Upper lobe of left lung (tissue), 6 donors: ENCODE measurements around the gene RB1. TPM values are rescaled to one million over a fixed set of nuclear protein-coding genes. Genes with fewer than 3 reads are reported as not detected.

ENCODE experiments used
- ATAC-seq, 2 donors: fragments of 200-7000 bp; cut with Tn5 transposase; one replicate each; pipeline ENCODE4 v1.9.1; 2022; ENCODE audit warnings: mild to moderate bottlenecking in 2 of 2, moderate library complexity in 2 of 2; ENCODE audit not compliant: low FRiP score in 2 of 2
- DNase-seq, 2 donors: peaks; one replicate each; pipeline ENCODE4 v3.0.0-alpha.2; 2019 to 2020
- H3K27ac ChIP-seq, 4 donors: fragments of 200-600 bp; sonication (generic); one replicate each; pipeline ENCODE4 v1.5.1; 2016 to 2019
- H3K27me3 ChIP-seq, 4 donors: fragments of 200-600 bp; sonication (generic); one replicate each; pipeline ENCODE4 v1.5.1; 2017 to 2019
- H3K36me3 ChIP-seq, 4 donors: fragments of 200-600 bp; sonication (generic); one replicate each; pipeline ENCODE4 v1.5.1; 2016 to 2019
- H3K4me1 ChIP-seq, 4 donors: fragments of 200-600 bp; sonication (generic); one replicate each; pipeline ENCODE4 v1.5.1; 2018 to 2019
- H3K4me3 ChIP-seq, 4 donors: fragments of 200-600 bp; sonication (generic); one replicate each; pipeline ENCODE4 v1.5.1; 2017 to 2019; ENCODE audit warnings: mild to moderate bottlenecking in 2 of 4, moderate library complexity in 1 of 4
- H3K9me3 ChIP-seq, 4 donors: fragments of 200-600 bp; sonication (generic); one replicate each; pipeline ENCODE4 v1.5.1; 2018 to 2019
- CTCF ChIP-seq, 6 experiments: fragments of 450-650 bp in 4 of 6; fragments of 200-600 bp in 2 of 6; sonication (generic) in 2 of 6; IDR thresholded peaks; one replicate each; pipeline ENCODE4 v1.5.1; 2016 to 2019; ENCODE audit warnings: antibody characterized with exemption in 6 of 6
- EP300 ChIP-seq, 4 donors: sonication (generic); formaldehyde crosslinking; IDR thresholded peaks; one replicate each; pipeline ENCODE4 v1.5.1; 2017; ENCODE audit warnings: antibody characterized with exemption in 4 of 4, control low read depth in 2 of 4
- POLR2A ChIP-seq, 4 donors: fragments of 450-650 bp; IDR thresholded peaks; one replicate each; pipeline ENCODE4 v1.5.1; 2016 to 2017; ENCODE audit warnings: antibody characterized with exemption in 4 of 4, mild to moderate bottlenecking in 2 of 4
- POLR2AphosphoS5 ChIP-seq, 2 donors: sonication (generic); formaldehyde crosslinking; IDR thresholded peaks; one replicate each; pipeline ENCODE4 v1.5.1; 2017; ENCODE audit warnings: antibody characterized with exemption in 2 of 2
- WGBS, 2 donors: methylation state at CpG; one replicate each; pipeline ENCODE4 v1.1.5; 2017 to 2018; 5-methylcytosine and 5-hydroxymethylcytosine counted together
- small RNA-seq, 4 donors: library from RNA; depleted of rRNA; stranded (forward); fragments of <200 nt; gene quantifications; one replicate each; pipeline ENCODE3, GENCODE V24; 2016
- total RNA-seq, 6 donors: library from RNA; depleted of rRNA in 4 of 6; stranded (reverse); fragments of >200 nt in 4 of 6; gene quantifications; one replicate each; pipeline versions ENCODE4 v1.1.0 to v1.2.1, GENCODE V29; 2016 to 2021
- donor health status: DM: no; HTN: no; CAD: no; lungs with moderate emphysema.
- donor health status: DM: no; HTN: yes; CAD: no; lungs with severe emphysema.

RB1 gene
- total RNA-seq, 6 donors from 2014 or later, result 20.2 to 46.6 (median 32.9) TPM

GRCh38 chr13:48530833-48531232 is 227.3 kb downstream of the RB1 start:
- no peaks in the 10 kb centered on the region for H3K36me3 ChIP-seq
- H3K27ac ChIP-seq, result peak overlapping the region in 1 of 4 donors; percentile 98

More at GRCh38 chr13:48530833-48531232, 227.3 kb downstream of the RB1 start:
- peaks cover 12 to 20% (median 16%) of the 10 kb centered on the region in 4 donors for H3K4me1 ChIP-seq
- no peak for ATAC-seq
- TF ChIP-seq CTCF (IDR thresholded peaks at IDR 0.05) (no peak), POLR2AphosphoS5 (IDR thresholded peaks at IDR 0.05) (no peak), EP300 (IDR thresholded peaks at IDR 0.05) (no peak), POLR2A (IDR thresholded peaks at IDR 0.05) (no peak)
- no peak for DNase-seq
- no peak overlapping the region for H3K4me3 ChIP-seq
- WGBS, 2 donors, result 91 to 95% methylated on average over 6 of the region's 6 CpGs
- no peaks in the 10 kb centered on the region for H3K27me3 ChIP-seq
- no peaks in the 10 kb centered on the region for H3K9me3 ChIP-seq

Small RNA genes within 50 kb of the gene (small RNA-seq; reads per million reads assigned to genes)
- gene RF00017, result 0 reads per million in 4 donors

Other genes starting within 250 kb of the RB1 start
- 10 to 100 TPM; 23.2 to 41.8 (median 35.5) TPM for gene MED4, start 208.6 kb upstream of the RB1 start, total RNA-seq
- 100 to 1,000 TPM in 5 of 6 donors, 10 to 100 TPM in 1; 90.1 to 854 (median 640) TPM for gene ITM2B, start 70.5 kb upstream of the RB1 start, total RNA-seq
- 10 to 100 TPM; 13.8 to 46.1 (median 19.0) TPM for gene LPAR6, start 109.4 kb downstream of the RB1 start, total RNA-seq
- gene RCBTB2, start 229.3 kb downstream of the RB1 start, total RNA-seq, result 10 to 100 TPM in 3 of 6 donors, 1 to 10 TPM in 3; 5.5 to 17.0 (median 9.9) TPM